Lung microvascular endothelial cell (primary cell): ENCODE measurements around the gene ZBP1. TPM values are rescaled to one million over a fixed set of nuclear protein-coding genes. Genes with fewer than 3 reads are reported as not detected.

Source experiments
- DNase-seq, 2 donors: peaks; one replicate each; pipeline versions ENCODE4 v3.0.0 to v3.0.0-alpha.2; 2010; ENCODE audit warnings: low read depth in 2 of 2
- total RNA-seq: library from RNA; depleted of rRNA; stranded (reverse); fragments of >200 nt; gene quantifications from 2 replicates; pipeline ENCODE4 v1.2.1, GENCODE V29; 2014

The ZBP1 gene
- total RNA-seq, 1 donor from 2014 or later: not detected

- DNase-seq: no peak
Observed at GRCh38 chr20:57573242-57573641, 47.0 kb downstream of the ZBP1 start.

DNA sequence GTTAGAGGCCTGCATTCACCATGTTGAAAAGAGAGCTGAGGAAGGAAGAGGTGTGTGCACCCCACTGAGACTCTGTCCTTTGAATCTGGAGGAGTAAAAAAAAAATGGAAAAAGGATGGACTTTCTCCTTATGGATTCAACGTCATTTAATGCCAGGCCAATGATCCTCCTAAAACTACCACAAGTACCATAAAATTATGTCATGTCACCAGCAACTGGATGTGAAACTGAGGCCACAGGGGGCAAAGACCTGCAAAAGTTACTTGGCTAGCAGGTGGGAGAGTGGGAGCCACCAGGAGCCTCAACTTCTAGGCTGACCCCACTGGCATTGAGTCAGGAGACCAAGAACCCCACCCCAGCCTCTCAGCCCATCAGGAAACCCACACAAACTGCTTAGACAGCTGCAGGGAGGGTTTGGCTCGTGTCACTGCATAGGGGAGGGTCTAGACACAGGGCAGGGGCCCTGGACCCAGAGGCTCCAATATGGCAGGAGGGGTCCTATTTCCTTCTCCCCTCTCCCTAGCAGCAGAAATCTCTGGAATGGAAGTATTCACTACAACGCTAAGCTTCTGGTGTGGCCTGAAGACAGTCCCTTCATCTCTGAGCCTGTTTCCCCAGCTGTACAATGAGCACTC, 48.3 kb downstream of the ZBP1 start:
- no peak for DNase-seq

DNA sequence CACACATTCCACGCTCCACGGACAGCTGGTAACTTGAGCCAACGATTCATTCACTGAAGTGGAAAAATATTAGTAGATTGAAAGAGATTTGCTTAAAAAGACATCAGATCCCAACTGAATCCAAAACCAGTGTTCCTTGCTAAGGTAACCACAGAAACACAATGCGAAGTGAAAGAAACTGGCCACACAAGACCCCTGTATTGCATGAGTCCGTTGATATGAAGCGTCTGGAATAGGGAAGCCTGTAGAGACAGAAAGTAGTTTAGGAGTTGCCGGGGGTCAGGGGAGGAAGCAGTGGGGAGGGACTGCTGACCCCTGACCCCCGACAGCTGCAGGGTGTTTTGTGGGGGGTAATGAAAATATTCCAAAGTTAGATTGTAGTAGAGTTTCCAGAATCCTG, 49.3 kb downstream of the ZBP1 start:
- no peak for DNase-seq

GRCh38 chr20:57570145-57570850, 49.9 kb downstream of the ZBP1 start:
- DNase-seq: no peak

DNA sequence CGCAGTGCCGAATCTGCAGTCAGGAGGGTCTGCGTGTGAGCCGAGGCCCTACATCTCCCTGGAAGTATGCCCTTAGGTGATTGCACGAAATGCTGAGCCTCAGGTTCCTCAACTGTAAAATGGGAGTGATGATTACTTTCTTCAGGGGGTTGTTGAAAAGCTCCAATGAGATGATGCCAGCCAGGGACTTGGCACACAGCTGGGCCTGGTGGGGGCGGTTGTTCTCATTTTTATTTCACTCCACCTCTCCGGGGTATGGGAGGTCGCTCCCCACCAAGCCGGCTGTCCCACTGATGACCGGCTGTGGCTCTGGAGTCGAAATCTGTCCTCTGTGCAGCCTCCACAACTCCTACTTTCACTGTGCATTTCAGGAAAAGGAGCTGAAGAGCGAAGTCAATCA, 51.3 kb downstream of the ZBP1 start:
- DNase-seq: no peak

GRCh38 chr20:57568088-57568896, 51.9 kb downstream of the ZBP1 start:
- peak in 1 of 2 donors; percentile 5 for DNase-seq

DNA sequence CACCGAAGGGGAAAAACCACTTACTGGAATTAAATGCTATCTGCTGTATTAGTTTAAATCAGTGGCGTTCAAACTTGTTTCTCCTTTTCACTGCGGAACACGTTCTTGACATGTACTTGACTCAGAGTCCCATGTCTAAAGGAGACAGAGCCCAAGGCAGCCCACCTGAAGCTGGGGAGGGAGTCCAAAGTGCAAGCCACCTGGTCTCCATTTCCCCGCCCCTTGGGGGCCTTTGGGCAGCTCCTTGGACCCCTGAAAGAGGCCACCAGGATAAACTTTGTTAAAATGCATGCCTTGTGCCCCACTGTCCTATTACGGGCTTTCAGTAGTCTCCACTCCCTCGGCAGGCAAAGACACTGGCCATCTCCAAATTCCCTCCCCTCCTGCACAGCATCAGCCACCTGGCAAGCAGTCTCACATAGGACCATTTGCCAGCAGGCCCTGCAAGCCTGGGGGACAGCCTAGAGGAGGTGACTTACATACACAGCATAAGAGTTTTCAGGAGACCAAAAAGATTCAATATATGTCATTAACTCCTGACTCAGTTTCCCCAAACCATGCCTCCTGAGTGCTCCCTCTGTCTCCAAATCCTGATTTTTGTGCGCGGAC, 52.7 kb downstream of the ZBP1 start:
- DNase-seq: no peak

- no peak for DNase-seq
Observed at GRCh38 chr20:57566803-57567459, 53.3 kb downstream of the ZBP1 start.

- no peak for DNase-seq
Observed at GRCh38 chr20:57566399-57566798, 53.8 kb downstream of the ZBP1 start.

DNA sequence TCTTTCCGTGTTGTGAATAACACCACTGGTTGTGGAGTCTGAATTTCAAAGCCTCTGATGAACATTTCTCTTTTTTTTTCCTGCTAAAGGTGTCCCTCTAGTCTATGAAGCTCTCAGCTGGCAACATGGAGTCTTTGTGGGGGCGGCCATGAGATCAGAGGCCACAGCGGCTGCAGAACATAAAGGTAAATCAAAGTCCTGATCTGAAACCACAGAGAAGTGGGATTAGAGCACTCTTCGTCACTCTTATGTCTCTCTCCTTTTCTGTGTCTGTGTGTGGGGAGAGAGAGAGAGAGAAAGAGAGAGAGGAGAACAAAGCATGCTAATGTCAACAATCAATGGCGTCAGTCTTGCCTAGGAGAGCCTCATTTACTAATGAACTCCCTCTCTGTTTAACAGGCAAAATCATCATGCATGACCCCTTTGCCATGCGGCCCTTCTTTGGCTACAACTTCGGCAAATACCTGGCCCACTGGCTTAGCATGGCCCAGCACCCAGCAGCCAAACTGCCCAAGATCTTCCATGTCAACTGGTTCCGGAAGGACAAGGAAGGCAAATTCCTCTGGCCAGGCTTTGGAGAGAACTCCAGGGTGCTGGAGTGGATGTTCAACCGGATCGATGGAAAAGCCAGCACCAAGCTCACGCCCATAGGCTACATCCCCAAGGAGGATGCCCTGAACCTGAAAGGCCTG, 55.1 kb downstream of the ZBP1 start:
- DNase-seq: no peak

- no peak for DNase-seq
Observed at GRCh38 chr20:57564180-57564802, 55.9 kb downstream of the ZBP1 start.

GRCh38 chr20:57563522-57563921, 56.7 kb downstream of the ZBP1 start:
- DNase-seq: no peak

- DNase-seq: no peak
Observed at GRCh38 chr20:57562541-57563465, 57.4 kb downstream of the ZBP1 start.

GRCh38 chr20:57561356-57562279, 58.6 kb downstream of the ZBP1 start:
- no peak for DNase-seq

DNA sequence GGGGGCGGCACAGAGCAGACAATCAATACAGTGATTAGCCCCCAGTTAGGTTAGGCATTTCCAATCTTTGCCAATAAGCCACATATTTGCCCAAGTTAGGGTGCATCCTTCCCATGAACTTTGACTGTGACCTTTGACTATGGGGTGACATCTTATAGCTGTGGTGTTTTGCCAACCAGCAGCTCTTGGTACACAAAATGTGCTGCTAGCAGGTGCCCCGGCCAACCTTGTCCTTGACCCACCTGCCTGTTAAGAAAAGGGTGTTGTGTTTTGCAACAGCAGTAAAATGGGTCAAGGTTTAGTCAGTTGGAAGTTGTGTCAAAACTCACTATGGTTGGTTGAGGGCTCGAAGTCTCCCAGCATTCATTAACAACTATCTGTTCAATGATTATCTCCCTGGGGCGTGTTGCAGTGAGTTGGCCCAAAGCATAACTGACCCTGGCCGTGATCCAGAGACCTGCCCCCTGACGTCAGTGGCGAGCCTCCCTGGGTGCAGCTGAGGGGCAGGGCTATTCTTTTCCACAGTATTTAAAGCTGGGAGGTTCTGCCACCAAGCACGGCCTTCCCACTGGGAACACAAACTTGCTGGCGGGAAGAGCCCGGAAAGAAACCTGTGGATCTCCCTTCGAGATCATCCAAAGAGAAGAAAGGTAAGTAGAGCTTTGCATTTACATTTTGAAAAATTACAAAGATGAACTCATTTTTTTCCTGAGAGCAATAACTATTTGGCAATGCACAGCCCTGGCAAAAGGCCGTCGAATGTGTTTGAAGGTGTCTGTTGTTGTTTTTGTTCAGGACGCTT, 59.5 kb downstream of the ZBP1 start, which contains the start of gene PCK1:
PCK1 (plus strand) TSS at position 557 of the 802 bp plus-strand sequence. CDS start 302 bp downstream, outside the sequence.
- no peak for DNase-seq

DNA sequence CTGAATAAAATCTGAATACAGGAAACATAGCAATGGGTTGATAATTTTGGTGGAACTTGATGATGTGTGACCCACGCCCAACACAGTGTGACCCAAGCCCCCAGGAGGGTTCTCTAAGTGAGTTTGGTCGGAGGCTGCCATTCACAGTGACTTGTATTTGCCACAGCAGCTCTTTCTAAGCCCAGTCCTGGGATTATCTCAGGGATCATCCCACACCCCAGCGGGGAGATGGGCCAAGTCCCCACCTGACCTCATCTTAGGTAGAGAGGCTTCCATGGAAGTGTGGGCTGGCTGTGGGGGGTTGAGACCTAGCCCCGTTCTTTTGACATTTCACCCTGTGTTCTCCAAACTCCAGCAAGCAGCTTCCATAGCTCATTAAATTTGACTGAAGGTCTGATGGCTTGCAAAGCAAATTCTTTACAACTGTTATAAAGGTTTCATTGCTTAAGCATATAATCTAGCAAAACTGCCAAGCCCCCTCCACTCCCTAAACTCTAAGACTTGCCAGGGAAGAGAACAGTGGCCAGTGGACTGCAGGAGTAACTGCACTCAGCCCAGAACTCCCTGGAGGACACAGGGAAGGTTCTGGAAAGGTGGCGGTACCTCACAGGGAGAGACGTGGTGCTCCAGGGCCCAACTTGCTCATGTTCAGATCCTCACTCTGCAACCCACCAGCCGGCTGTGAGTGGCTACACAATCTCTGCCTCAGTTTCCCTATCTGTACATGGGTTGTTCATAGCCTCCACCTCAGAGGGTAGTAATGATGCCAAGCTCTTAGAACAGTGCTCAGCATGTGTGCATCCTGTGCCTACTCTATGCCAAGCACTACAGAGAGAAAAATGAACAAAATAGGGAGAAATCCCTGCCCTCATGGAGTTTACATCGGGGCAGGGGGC, 60.3 kb downstream of the ZBP1 start:
- DNase-seq: no peak
